Heart left ventricle (tissue), 16 donors: ENCODE results near the gene DUSP15. TPM values are rescaled to one million over a fixed set of nuclear protein-coding genes. Genes with fewer than 3 reads are reported as not detected.
"Not testable (repeated sequence)": the region's sequence is repeated elsewhere in the genome, so short reads cannot be mapped to it uniquely, and the experiment has no call there.

ENCODE experiments used
- ATAC-seq, 4 donors: fragments of 200-7000 bp; cut with Tn5 transposase; one replicate each; pipeline ENCODE4 v1.9.1; 2020 to 2022; ENCODE audit warnings: moderate library complexity in 4 of 4, mild to moderate bottlenecking in 3 of 4, moderate number of reproducible peaks in 1 of 4
- DNase-seq, 5 donors: peaks; one replicate each; pipeline ENCODE4 v3.0.0-alpha.2; 2020
- H3K27ac ChIP-seq, 12 donors: fragments of 200-600 bp; sonication (generic) in 4 of 12; one replicate each; pipeline versions ENCODE4 v1.5.0 to v1.8.0; 2016 to 2022; ENCODE audit warnings: mild to moderate bottlenecking in 2 of 12
- H3K27me3 ChIP-seq, 9 donors: fragments of 200-600 bp; sonication (generic) in 2 of 9; one replicate each; pipeline versions ENCODE4 v1.5.1 to v1.8.0; 2016 to 2022; ENCODE audit warnings: mild to moderate bottlenecking in 3 of 9
- H3K36me3 ChIP-seq, 9 donors: fragments of 200-600 bp; sonication (generic) in 2 of 9; one replicate each; pipeline versions ENCODE4 v1.5.0 to v1.8.0; 2018 to 2022; ENCODE audit warnings: mild to moderate bottlenecking in 2 of 9
- H3K4me1 ChIP-seq, 12 donors: fragments of 200-600 bp; sonication (generic) in 4 of 12; one replicate each; pipeline versions ENCODE4 v1.5.0 to v1.8.0; 2016 to 2022; ENCODE audit warnings: mild to moderate bottlenecking in 3 of 12
- H3K4me3 ChIP-seq, 12 donors: fragments of 200-600 bp; sonication (generic) in 4 of 12; one replicate each; pipeline versions ENCODE4 v1.5.0 to v1.8.0; 2017 to 2022; ENCODE audit warnings: mild to moderate bottlenecking in 9 of 12, moderate library complexity in 4 of 12
- H3K9me3 ChIP-seq, 12 donors: fragments of 200-600 bp; sonication (generic) in 4 of 12; one replicate each; pipeline versions ENCODE4 v1.5.0 to v1.8.0; 2016 to 2022; ENCODE audit warnings: mild to moderate bottlenecking in 1 of 12
- POLR2A ChIP-seq, 2 donors: fragments of 450-650 bp; IDR thresholded peaks; one replicate each; pipeline ENCODE4 v1.6.1; 2017; ENCODE audit warnings: antibody characterized with exemption in 2 of 2, mild to moderate bottlenecking in 2 of 2, moderate library complexity in 2 of 2
- WGBS, 4 donors: extraction: QIAGEN DNeasy Blood & Tissue Kit in 2 of 4; methylation state at CpG; one replicate each; pipeline versions ENCODE4 v1.1.5 to v1.1.7; 2013 to 2018; 5-methylcytosine and 5-hydroxymethylcytosine counted together
- intact Hi-C, 10 donors: fragments of 100-400 bp; cut with DNase I; formaldehyde crosslinking; loops; one replicate each; pipeline versions ENCODE4 v1.11.1 to v1.14.2; 2022
- long read RNA-seq, 3 donors: library from polyadenylated mRNA; unstranded; transcript quantifications; one replicate each; pipeline ENCODE4 v2.0.0, GENCODE V29; 2020 to 2021
- polyA plus RNA-seq, 2 donors: library from polyadenylated mRNA; stranded (reverse); fragments of 200-250 nt; gene quantifications; one replicate each; pipeline ENCODE4 v1.2.3, GENCODE V29; 2013
- total RNA-seq, 9 donors: library from RNA; depleted of rRNA in 2 of 9; stranded (reverse); fragments of >200 nt in 2 of 9; fragmentation: NEBNext Ultra II Directional in 3 of 9; extraction: Animal tissue kit (Norgen Biotek cat#: 25700) in 3 of 9; gene quantifications; one replicate each; pipeline versions ENCODE4 v1.1.0 to v1.2.4, GENCODE V29; 2016 to 2023
- TF ChIP-seq, protein P1 (sequence below), 12 donors: fragments of 200-600 bp; sonication (generic) in 4 of 12; IDR thresholded peaks; one replicate each; pipeline versions ENCODE4 v1.5.0 to v1.8.0; 2018 to 2022; ENCODE audit warnings: antibody characterized with exemption in 12 of 12, mild to moderate bottlenecking in 5 of 12
- donor health status: ischemic (EF 13 %, LVEDD 7.1; RV severe dilation, severe dysfunction).
- donor health status: healthy with polysubstance abuse.
- donor health status: DM: no; HTN: yes; CAD: no.
- donor health status: DM: no; HTN: no; CAD: no.
- donor health status: ischemic (EF 25% LVEDD 6.9; RV normal size, moderate dysfunction).
- donor health status: ischemic (EF 25% LVEDD 5.7; RV mildly dilated, moderate dysfunction).
- donor health status: healthy.
- donor health status: DM: yes; HTN: yes; CAD: no.
- donor health status: ischemic (EF 35%, LVEDD 5.7; RV mildly dilated, moderate dysfunction).
- donor health status: nonischemic (EF 11% LVEDD 7.7; RV severe dilation, severe dysfunction).
- donor health status: DM: yes; HTN: yes; CAD: no.
- donor health status: PGD.
- donor health status: ischemic (EF 29% LVEDD 5.4; RV normal size, mild dysfunction).
- donor health status: nonischemic (EF 23%, LVEDD 6.1; RV moderate dilation, normal function).

Gene DUSP15
- total RNA-seq (1 to 10 TPM; 1.0 to 7.4 (median 3.0) TPM), polyA plus RNA-seq (1 to 10 TPM in 1 of 2 donors, under 1 TPM in 1; 0.68 to 5.4 TPM)
- long read RNA-seq, donor 1, partial matches to known transcripts: 1 of 2 reads
- long read RNA-seq, donor 1, other reads (novel, unspliced or antisense): 0 of 2 reads
- long read RNA-seq, donor 2, partial matches to known transcripts: 0 of 1 reads
- long read RNA-seq, donor 2, other reads (novel, unspliced or antisense): 0 of 1 reads
- long read RNA-seq, donor 3, partial matches to known transcripts: 0 of 1 reads
- long read RNA-seq, donor 3, other reads (novel, unspliced or antisense): 1 of 1 reads

DNA sequence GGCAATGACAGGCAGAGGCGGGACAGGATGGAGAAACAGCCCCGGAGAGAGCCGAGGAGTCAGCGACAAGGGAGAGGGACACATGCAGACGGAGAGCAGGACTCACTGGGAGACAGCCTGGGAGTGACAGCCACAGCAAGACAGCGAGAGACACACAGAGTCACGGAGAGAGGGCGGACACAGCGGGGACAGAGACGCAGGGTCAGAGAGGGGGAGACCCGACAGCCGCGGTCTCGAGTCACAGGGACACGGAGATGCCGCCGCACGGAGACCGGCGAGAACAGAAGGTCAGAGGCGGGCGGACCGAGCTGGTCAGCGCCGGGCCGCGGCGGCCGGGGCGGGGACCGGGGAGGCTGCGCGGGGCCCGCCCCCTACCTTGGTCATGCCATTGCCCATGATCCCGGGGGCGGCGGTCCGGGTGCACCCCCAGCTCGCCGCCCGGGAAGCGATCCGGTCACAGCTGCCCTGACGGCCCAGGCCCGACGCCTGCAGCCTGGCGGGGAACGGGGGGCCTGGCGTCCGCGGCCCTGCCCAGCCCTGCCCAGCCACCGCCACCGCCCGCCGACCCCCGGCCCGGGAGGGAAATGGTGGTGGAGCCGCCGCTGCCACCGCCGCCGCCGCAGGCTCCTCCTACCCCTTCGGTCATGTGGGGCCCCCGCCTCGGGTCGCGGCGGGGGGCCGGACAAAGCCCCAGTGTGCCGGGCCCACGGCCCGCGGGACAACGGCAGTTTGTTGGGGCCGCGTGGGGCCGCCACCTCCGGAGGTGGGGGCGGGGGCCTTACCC is at the start of gene DUSP15, which contains the start of gene TTLL9:
Gene DUSP15 (minus strand): TSS at position 586 of the 784 bp plus-strand sequence. CDS start 190 bp downstream, at position 396.
Gene TTLL9 (plus strand): TSS at position 693 of the 784 bp plus-strand sequence. CDS start 493 bp downstream, outside the sequence.
- DNase-seq (peak in 3 of 5 donors; percentile 43 to 55 (median 52)), ATAC-seq (peak; percentile 51 to 92 (median 86))
- Histone ChIP-seq H3K4me3 (peak within 1 kb of the TSS; percentile 46 to 96 (median 66)), H3K27ac (peak within 1 kb of the TSS in 7 of 12 donors; percentile 3 to 76 (median 57)), H3K4me1 (peaks cover 0 to 20% (median 11%) of the 10 kb centered on the region in 12 donors), H3K9me3 (no peaks in the 10 kb centered on the region), H3K27me3 (peaks cover 0 to 27% (median 0%) of the 10 kb centered on the region in 9 donors), H3K36me3 (no peaks in the 10 kb centered on the region)
- 1 to 2% (median 1%) methylated on average over 27 to 80 of the region's 80 CpGs for WGBS, 4 donors
- intact Hi-C loops: loop anchor here in 2 of 10 donors (5.0 kb wide), 2 partner anchors 37 to 82 kb away; partner anchors contain the start of gene PDRG1 (in 1 of the 2)
- TF ChIP-seq, protein P1, sequence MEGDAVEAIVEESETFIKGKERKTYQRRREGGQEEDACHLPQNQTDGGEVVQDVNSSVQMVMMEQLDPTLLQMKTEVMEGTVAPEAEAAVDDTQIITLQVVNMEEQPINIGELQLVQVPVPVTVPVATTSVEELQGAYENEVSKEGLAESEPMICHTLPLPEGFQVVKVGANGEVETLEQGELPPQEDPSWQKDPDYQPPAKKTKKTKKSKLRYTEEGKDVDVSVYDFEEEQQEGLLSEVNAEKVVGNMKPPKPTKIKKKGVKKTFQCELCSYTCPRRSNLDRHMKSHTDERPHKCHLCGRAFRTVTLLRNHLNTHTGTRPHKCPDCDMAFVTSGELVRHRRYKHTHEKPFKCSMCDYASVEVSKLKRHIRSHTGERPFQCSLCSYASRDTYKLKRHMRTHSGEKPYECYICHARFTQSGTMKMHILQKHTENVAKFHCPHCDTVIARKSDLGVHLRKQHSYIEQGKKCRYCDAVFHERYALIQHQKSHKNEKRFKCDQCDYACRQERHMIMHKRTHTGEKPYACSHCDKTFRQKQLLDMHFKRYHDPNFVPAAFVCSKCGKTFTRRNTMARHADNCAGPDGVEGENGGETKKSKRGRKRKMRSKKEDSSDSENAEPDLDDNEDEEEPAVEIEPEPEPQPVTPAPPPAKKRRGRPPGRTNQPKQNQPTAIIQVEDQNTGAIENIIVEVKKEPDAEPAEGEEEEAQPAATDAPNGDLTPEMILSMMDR (IDR thresholded peaks at IDR 0.05): peak in 2 of 12 donors; percentile 4 to 6
- TF ChIP-seq POLR2A (IDR thresholded peaks at IDR 0.05): no peak

DNA sequence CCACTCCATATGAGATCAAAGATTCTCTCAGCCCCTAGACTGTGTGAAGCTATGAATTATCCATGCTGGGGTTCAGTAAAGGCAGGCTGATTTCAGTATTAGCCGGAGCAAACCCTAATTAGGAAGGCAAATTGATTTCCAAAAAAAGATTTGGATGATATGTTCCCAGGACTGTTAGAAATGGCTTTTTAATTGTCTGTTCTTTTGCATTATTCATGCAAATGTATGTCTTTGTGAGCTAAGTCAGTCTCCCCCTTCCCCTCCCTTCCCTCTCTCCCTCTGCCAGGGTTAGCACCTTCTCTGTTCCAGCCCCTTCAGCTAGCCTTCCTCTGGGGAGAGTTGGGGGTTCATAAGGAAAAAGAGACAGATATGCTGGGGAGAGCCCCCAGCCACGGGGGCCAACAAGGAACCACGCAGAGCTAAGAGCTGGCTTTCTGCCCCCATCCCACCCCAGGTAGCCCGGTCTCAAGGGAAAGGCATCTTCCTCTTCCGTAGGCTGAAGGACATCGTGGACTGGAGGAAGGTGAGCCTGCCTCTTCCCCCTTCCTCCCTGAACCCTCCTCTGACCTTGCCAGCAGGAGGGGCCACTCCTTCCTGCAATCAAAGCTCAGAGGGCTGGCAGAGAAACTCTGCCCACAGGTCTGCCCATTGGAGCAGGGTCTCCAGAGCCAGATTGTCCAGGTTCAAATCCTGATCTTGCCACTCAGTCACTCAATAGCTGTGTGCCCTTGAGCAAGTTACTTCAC is 49.3 kb upstream of the DUSP15 start:
- WGBS, 4 donors: 30 to 49% (median 44%) methylated on average over 4 to 6 of the region's 6 CpGs
- DNase-seq: no peak
- H3K4me3 ChIP-seq: no peak overlapping the region
- H3K27ac ChIP-seq: no peak overlapping the region
- H3K4me1 ChIP-seq: no peaks in the 10 kb centered on the region
- no peak for ATAC-seq
- no peaks in the 10 kb centered on the region for H3K36me3 ChIP-seq
- TF ChIP-seq, protein P1 (IDR thresholded peaks at IDR 0.05): no peak
- no peak for TF ChIP-seq POLR2A (IDR thresholded peaks at IDR 0.05)
- intact Hi-C loops: no loop called here
- peaks cover 0 to 6% (median 0%) of the 10 kb centered on the region in 9 donors for H3K27me3 ChIP-seq
- no peaks in the 10 kb centered on the region for H3K9me3 ChIP-seq

DNA sequence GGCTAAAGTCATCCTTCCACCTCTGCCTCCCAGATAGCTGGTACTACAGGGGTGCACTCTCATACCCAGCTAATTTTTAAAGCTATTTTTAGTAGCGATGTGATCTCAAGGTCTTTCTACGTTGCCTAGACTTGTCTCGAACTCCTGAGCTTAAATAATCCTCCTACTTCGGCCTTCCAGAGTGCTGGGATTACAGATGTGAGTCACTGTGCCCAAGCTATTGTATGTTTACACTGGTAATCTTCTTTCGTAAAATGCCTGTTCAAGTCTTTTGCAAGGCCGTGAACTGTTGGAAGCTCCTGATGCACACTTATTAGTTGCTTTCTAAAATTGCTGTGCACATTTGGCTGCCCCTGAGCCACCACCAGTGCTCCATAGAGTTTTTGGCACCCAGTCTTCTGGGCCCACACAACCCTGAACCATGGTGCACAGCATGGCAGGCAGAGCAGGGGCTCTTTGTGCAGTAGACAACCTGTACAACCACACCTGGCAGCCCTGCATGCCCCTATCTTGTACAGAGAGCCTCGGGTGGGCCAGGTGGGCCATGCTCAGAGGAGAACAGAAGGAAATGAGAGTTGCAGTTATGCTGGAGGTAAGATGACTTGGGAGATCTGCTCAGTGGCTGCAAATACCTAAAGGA is 48.3 kb upstream of the DUSP15 start:
- 73 to 77% (median 74%) methylated on average over 7 of the region's 7 CpGs for WGBS, 4 donors

DNA sequence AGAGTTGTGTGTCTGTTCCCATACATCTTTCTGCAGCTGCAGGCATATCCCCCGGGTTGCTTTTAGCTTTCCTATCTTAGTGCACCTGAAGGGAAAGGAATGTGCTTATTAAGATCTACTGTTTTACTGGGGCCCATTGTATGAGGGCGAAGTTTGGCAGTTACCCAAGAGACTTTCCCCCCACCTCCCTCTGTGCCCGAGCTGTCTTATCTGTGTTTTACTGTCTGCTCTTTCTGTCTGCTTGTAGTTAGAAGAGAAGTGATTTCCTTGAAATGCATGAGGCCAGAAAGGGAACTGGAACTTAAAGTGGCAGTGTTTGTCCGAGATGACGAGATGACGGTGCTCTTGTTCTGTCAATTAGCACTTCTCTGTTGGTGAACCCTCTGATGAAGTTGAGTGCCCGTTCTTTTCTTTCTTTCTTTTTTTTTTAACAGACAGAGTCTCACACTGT is 47.7 kb upstream of the DUSP15 start:
- H3K27ac ChIP-seq: peak overlapping the region in 1 of 12 donors; percentile 13
- intact Hi-C loops, H3K36me3 ChIP-seq, H3K4me1 ChIP-seq, H3K27me3 ChIP-seq, H3K4me3 ChIP-seq, H3K9me3 ChIP-seq, DNase-seq, ATAC-seq: not testable (repeated sequence)
- WGBS, 4 donors: 5 to 9% (median 6%) methylated on average over 7 of the region's 7 CpGs

More for the DNA sequence above, 48.3 kb upstream of the DUSP15 start:
- DNase-seq (no peak), ATAC-seq (no peak)
- H3K9me3 ChIP-seq: no peaks in the 10 kb centered on the region
- no peak overlapping the region for H3K4me3 ChIP-seq
- TF ChIP-seq, protein P1 (IDR thresholded peaks at IDR 0.05): no peak
- TF ChIP-seq POLR2A (IDR thresholded peaks at IDR 0.05): no peak
- intact Hi-C loops: no loop called here
- H3K27me3 ChIP-seq: peaks cover 0 to 6% (median 0%) of the 10 kb centered on the region in 9 donors
- no peaks in the 10 kb centered on the region for H3K4me1 ChIP-seq
- H3K36me3 ChIP-seq: no peaks in the 10 kb centered on the region
- peak overlapping the region in 1 of 12 donors; percentile 13 for H3K27ac ChIP-seq
